ENCODE data around the gene GNLY. TPM values are rescaled to one million over a fixed set of nuclear protein-coding genes. Genes with fewer than 3 reads are reported as not detected.

Gene GNLY
- total and polyA plus RNA-seq, 11 donors = 0.29 to 47.1 (median 2.1) TPM; not detected in 2

DNA sequence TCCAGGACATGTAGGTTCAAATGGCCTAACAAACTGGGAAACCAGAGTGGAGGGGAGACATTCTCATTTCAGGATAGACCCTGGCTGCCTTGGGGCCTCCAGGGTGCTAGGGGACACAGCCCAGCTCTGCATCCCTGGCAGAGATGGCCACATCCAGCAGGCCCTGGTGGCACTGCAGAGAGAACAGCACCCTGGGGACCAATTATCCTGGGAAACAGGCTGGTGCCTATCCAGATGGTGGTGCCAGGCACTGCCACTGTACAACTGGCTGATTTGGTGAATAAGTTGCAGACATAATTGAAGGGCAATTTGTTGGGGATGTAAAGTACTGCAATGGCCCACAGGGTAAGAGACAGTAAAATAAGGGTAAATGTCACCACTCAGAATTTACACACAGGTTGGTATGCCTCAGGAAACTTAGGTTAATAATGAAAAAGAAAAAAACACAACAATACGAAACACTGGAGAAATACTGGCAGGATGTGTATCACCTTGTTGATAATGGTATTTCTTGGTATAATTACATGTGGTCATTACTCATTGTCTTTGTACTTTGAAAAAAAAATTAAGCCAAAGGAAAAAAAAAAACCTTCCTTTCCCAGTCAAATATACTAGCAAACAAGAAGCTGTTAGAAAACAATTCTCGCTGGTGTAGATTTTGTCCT, 13.3 kb upstream of the GNLY start:
- Histone ChIP-seq H3K4me3 (no peak overlapping the region), H3K4me1 (peaks cover 0 to 42% (median 18%) of the 10 kb centered on the region in 12 donors), H3K27ac (peak overlapping the region in 9 of 12 donors; percentile 15 to 84 (median 39)), H3K36me3 (no peaks in the 10 kb centered on the region), H3K27me3 (no peaks in the 10 kb centered on the region), H3K9me3 (no peaks in the 10 kb centered on the region)
- TF ChIP-seq POLR2A (IDR thresholded peaks at IDR 0.05) = no peak
- TF ChIP-seq, protein P1, sequence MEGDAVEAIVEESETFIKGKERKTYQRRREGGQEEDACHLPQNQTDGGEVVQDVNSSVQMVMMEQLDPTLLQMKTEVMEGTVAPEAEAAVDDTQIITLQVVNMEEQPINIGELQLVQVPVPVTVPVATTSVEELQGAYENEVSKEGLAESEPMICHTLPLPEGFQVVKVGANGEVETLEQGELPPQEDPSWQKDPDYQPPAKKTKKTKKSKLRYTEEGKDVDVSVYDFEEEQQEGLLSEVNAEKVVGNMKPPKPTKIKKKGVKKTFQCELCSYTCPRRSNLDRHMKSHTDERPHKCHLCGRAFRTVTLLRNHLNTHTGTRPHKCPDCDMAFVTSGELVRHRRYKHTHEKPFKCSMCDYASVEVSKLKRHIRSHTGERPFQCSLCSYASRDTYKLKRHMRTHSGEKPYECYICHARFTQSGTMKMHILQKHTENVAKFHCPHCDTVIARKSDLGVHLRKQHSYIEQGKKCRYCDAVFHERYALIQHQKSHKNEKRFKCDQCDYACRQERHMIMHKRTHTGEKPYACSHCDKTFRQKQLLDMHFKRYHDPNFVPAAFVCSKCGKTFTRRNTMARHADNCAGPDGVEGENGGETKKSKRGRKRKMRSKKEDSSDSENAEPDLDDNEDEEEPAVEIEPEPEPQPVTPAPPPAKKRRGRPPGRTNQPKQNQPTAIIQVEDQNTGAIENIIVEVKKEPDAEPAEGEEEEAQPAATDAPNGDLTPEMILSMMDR (IDR thresholded peaks at IDR 0.05) = no peak
- DNase-seq = peak in 1 of 5 donors; percentile 6
- WGBS, 4 donors = 64 to 75% (median 71%) methylated on average over 2 of the region's 2 CpGs
- intact Hi-C loops (cut with DNase I) = loop anchor here in 2 of 10 donors (2.0 kb wide), 1 partner anchor 26 kb away; no protein-coding TSS in a partner anchor
- no peak for ATAC-seq

DNA sequence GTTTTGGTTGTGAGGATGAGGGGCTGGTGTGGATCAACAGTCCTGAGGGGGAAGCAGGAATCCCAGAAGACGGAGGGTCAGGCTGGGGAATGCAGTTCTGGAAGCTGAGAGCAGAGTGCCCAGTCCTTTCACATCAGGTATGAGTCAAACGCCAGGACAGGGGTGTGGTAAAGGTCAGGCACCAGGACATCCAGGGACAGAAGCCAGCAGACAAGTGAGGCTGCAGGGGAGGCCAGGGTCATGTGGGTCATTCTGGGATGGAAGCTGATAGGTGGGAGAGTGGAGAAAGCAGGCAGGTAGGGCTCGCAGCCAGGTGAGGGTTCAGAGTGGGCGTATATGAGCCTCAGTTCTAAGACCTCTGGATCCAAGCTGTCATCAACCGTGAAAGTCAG, 12.8 kb upstream of the GNLY start:
- intact Hi-C loops (cut with DNase I) = loop anchor here in 2 of 10 donors (2.0 kb wide), 1 partner anchor 25 kb away; no protein-coding TSS in a partner anchor

DNA sequence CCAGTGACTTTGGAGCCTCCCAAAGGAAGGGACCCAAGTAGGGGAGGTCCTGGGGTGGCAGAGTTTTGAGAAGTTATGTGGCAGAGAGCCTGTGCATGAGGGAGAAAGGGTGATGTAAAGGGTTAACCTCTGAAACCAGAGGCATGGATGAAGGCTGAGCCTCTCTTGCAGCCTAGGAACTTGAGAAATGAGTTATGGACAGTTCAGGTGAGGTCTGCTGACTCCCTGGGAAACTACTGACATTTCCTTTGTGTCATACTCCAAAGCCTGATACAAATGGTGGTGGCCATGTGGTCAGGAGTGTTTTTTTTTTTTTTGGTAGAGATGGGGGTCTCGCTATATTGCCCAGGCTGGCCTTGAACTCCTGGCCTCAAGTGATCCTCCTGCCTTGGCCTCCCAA, 12.4 kb upstream of the GNLY start:
- H3K27ac ChIP-seq = peak overlapping the region in 5 of 12 donors; percentile 18 to 84 (median 39)
- no peaks in the 10 kb centered on the region for H3K36me3 ChIP-seq
- ATAC-seq (no peak), DNase-seq (no peak)
- no peaks in the 10 kb centered on the region for H3K9me3 ChIP-seq
- no peaks in the 10 kb centered on the region for H3K27me3 ChIP-seq
- intact Hi-C loops (cut with DNase I) = loop anchor here in 2 of 10 donors (2.0 kb wide), 1 partner anchor 25 kb away; no protein-coding TSS in a partner anchor
- WGBS, 4 donors = 93 to 100% (median 98%) methylated on average over 1 of the region's 1 CpG
- no peak for TF ChIP-seq POLR2A (IDR thresholded peaks at IDR 0.05)
- TF ChIP-seq, protein P1 (IDR thresholded peaks at IDR 0.05) = no peak
- H3K4me3 ChIP-seq = peak overlapping the region in 1 of 12 donors; percentile 3
- H3K4me1 ChIP-seq = peaks cover 0 to 42% (median 17%) of the 10 kb centered on the region in 12 donors

More for the DNA sequence above, 12.8 kb upstream of the GNLY start:
- Histone ChIP-seq H3K9me3 (no peaks in the 10 kb centered on the region), H3K27ac (peak overlapping the region in 8 of 12 donors; percentile 15 to 84 (median 34)), H3K27me3 (no peaks in the 10 kb centered on the region), H3K36me3 (no peaks in the 10 kb centered on the region), H3K4me1 (peaks cover 0 to 42% (median 17%) of the 10 kb centered on the region in 12 donors), H3K4me3 (peak overlapping the region in 1 of 12 donors; percentile 3)
- ATAC-seq (peak in 3 of 4 donors; percentile 2 to 39 (median 25)), DNase-seq (peak in 1 of 5 donors; percentile 60)
- WGBS, 4 donors = 69 to 75% (median 73%) methylated on average over 5 of the region's 5 CpGs
- no peak for TF ChIP-seq POLR2A (IDR thresholded peaks at IDR 0.05)
- TF ChIP-seq, protein P1 (IDR thresholded peaks at IDR 0.05) = no peak

DNA sequence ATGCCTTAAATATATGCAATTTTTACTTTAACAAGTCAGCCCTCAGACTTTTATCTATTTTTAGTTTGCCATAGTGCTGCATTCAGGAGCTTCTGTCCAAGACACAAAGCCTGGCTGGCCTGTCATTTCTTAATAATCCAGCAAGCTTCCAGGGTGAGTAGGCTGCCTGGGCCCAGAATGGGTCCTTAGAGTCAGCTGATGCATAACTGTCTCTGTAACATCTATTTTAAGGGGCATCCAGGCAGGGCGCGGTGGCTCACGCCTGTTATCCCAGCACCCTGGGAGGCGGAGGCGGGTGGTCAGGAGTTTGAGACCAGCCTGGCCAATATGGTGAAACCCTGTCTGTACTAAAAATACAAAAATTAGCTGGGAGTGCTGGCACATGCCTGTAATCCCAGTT, 11.8 kb upstream of the GNLY start:
- TF ChIP-seq, protein P1 (IDR thresholded peaks at IDR 0.05) = no peak
- H3K27me3 ChIP-seq = no peaks in the 10 kb centered on the region
- ATAC-seq = peak in 3 of 4 donors; percentile 21 to 42 (median 23)
- peak overlapping the region in 2 of 12 donors; percentile 70 to 84 for H3K27ac ChIP-seq
- H3K4me3 ChIP-seq = no peak overlapping the region
- 66 to 89% (median 85%) methylated on average over 5 of the region's 5 CpGs for WGBS, 4 donors
- no peaks in the 10 kb centered on the region for H3K9me3 ChIP-seq
- H3K4me1 ChIP-seq = peaks cover 0 to 42% (median 17%) of the 10 kb centered on the region in 12 donors
- no peaks in the 10 kb centered on the region for H3K36me3 ChIP-seq
- intact Hi-C loops (cut with DNase I) = no loop called here
- DNase-seq = peak in 1 of 5 donors; percentile 53
